OCI-LY1 (cell line): ENCODE data around the gene LIPH.

Source experiments
- H2AFZ ChIP-seq: fragments of 200-600 bp; sonication (generic), shearing (Covaris generic); 2 replicates; pipeline ENCODE4 v1.6.0; 2014; ENCODE audit warnings: antibody characterized with exemption, mild to moderate bottlenecking, low read length
- H3F3A ChIP-seq: fragments of 200-600 bp; sonication (generic), shearing (Covaris generic); 2 replicates; pipeline ENCODE4 v1.6.0; 2014; ENCODE audit warnings: mild to moderate bottlenecking, antibody characterized with exemption, low read length, moderate library complexity; ENCODE audit not compliant: insufficient read depth
- H3K27ac ChIP-seq: fragments of 200-600 bp; sonication (generic); 2 replicates; pipeline ENCODE4 v1.5.1; 2014; ENCODE audit warnings: low read length, mixed run types, mild to moderate bottlenecking, low read depth; ENCODE audit not compliant: poor library complexity, severe bottlenecking
- H3K27me3 ChIP-seq: fragments of 200-600 bp; sonication (generic); 2 replicates; pipeline ENCODE4 v1.6.0; 2014; ENCODE audit warnings: antibody characterized with exemption, mild to moderate bottlenecking, low read length, moderate library complexity; ENCODE audit not compliant: insufficient read depth
- H3K36me3 ChIP-seq: fragments of 200-600 bp; sonication (generic); 2 replicates; pipeline ENCODE4 v1.6.1; 2014; ENCODE audit warnings: mild to moderate bottlenecking, antibody characterized with exemption, low read length, moderate library complexity, mixed read lengths; ENCODE audit not compliant: insufficient read depth
- H3K4me1 ChIP-seq: fragments of 200-600 bp; sonication (generic); 2 replicates; pipeline ENCODE4 v1.5.1; 2014; ENCODE audit warnings: mild to moderate bottlenecking, low read length, moderate library complexity; ENCODE audit not compliant: insufficient read depth, severe bottlenecking
- H3K4me2 ChIP-seq: fragments of 200-600 bp; sonication (generic), shearing (Covaris generic); 2 replicates; pipeline ENCODE4 v1.6.1; 2014; ENCODE audit warnings: low read length
- H3K4me3 ChIP-seq: fragments of 200-600 bp; sonication (generic); 2 replicates; pipeline ENCODE4 v1.5.1; 2014; ENCODE audit warnings: low read length, low read depth, mild to moderate bottlenecking, mixed read lengths; ENCODE audit not compliant: poor library complexity, severe bottlenecking
- H3K79me2 ChIP-seq: fragments of 200-600 bp; shearing (Covaris generic); 2 replicates; pipeline ENCODE4 v1.6.1; 2016; ENCODE audit warnings: mixed run types, low read length, mixed read lengths; ENCODE audit not compliant: insufficient read depth
- H3K9ac ChIP-seq: fragments of 200-600 bp; sonication (generic), shearing (Covaris generic); 2 replicates; pipeline ENCODE4 v1.6.1; 2014; ENCODE audit warnings: mild to moderate bottlenecking, low read length, mixed read lengths
- H3K9me2 ChIP-seq: fragments of 200-600 bp; sonication (generic), shearing (Covaris generic); 2 replicates; pipeline ENCODE4 v1.6.1; 2014; ENCODE audit warnings: low read depth, mild to moderate bottlenecking, low read length, mixed read lengths
- H3K9me3 ChIP-seq: fragments of 200-600 bp; shearing (Covaris generic); 2 replicates; pipeline ENCODE4 v1.6.1; 2014; ENCODE audit warnings: low read length, mixed read lengths
- H4K20me1 ChIP-seq: fragments of 200-600 bp; sonication (generic), shearing (Covaris generic); 2 replicates; pipeline ENCODE4 v1.6.0; 2016; ENCODE audit warnings: mild to moderate bottlenecking, low read length; ENCODE audit not compliant: insufficient read depth
- EZH2 ChIP-seq: fragments of 200-600 bp; sonication (generic), shearing (Covaris generic); IDR thresholded peaks from 2 replicates; pipeline ENCODE4 v1.8.0; 2017; ENCODE audit warnings: borderline replicate concordance, mixed run types, mild to moderate bottlenecking, antibody characterized with exemption, low read length, moderate library complexity, mixed read lengths
- TF ChIP-seq, protein P1 (sequence below): fragments of 200-600 bp; sonication (generic), shearing (Covaris generic); IDR thresholded peaks from 2 replicates; pipeline ENCODE4 v1.5.1; 2017; ENCODE audit warnings: mild to moderate bottlenecking, antibody characterized with exemption, low read length, moderate library complexity, mixed read lengths

The LIPH gene

GRCh38 chr3:185486394-185486793 lies 66.0 kb downstream of the LIPH start:
- H3K4me2 ChIP-seq: no peak overlapping the region
- H3K9ac ChIP-seq: no peak overlapping the region
- peaks cover 20% of the 10 kb centered on the region; the same call in 1 of the 2 replicates for H3K36me3 ChIP-seq
- H4K20me1 ChIP-seq: no peaks in the 10 kb centered on the region
- H3K4me3 ChIP-seq: no peak overlapping the region
- H3K9me3 ChIP-seq: no peaks in the 10 kb centered on the region
- no peaks in the 10 kb centered on the region for H3K27me3 ChIP-seq
- no peaks in the 10 kb centered on the region for H3F3A ChIP-seq
- no peaks in the 10 kb centered on the region for H3K4me1 ChIP-seq
- no peaks in the 10 kb centered on the region for H3K79me2 ChIP-seq
- no peak overlapping the region for H2AFZ ChIP-seq
- H3K9me2 ChIP-seq: no peaks in the 10 kb centered on the region
- no peak overlapping the region for H3K27ac ChIP-seq
- TF ChIP-seq, protein P1, sequence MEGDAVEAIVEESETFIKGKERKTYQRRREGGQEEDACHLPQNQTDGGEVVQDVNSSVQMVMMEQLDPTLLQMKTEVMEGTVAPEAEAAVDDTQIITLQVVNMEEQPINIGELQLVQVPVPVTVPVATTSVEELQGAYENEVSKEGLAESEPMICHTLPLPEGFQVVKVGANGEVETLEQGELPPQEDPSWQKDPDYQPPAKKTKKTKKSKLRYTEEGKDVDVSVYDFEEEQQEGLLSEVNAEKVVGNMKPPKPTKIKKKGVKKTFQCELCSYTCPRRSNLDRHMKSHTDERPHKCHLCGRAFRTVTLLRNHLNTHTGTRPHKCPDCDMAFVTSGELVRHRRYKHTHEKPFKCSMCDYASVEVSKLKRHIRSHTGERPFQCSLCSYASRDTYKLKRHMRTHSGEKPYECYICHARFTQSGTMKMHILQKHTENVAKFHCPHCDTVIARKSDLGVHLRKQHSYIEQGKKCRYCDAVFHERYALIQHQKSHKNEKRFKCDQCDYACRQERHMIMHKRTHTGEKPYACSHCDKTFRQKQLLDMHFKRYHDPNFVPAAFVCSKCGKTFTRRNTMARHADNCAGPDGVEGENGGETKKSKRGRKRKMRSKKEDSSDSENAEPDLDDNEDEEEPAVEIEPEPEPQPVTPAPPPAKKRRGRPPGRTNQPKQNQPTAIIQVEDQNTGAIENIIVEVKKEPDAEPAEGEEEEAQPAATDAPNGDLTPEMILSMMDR: no peak
- no peak for TF ChIP-seq EZH2

- TF ChIP-seq, protein P1: no peak
- TF ChIP-seq EZH2: no peak
- Histone ChIP-seq H3K36me3 (peaks cover under 1% of the 10 kb centered on the region; the same call in 1 of the 2 replicates), H3K9me2 (no peaks in the 10 kb centered on the region), H3K79me2 (no peaks in the 10 kb centered on the region), H3K9me3 (no peaks in the 10 kb centered on the region), H3K4me1 (no peaks in the 10 kb centered on the region), H3K27ac (no peak overlapping the region), H3K9ac (no peak overlapping the region), H2AFZ (no peak overlapping the region), H3K27me3 (no peaks in the 10 kb centered on the region), H3K4me3 (no peak overlapping the region), H3F3A (no peaks in the 10 kb centered on the region), H3K4me2 (no peak overlapping the region), H4K20me1 (no peaks in the 10 kb centered on the region)
Measured at GRCh38 chr3:185484296-185484695, 68.1 kb downstream of the LIPH start.

DNA sequence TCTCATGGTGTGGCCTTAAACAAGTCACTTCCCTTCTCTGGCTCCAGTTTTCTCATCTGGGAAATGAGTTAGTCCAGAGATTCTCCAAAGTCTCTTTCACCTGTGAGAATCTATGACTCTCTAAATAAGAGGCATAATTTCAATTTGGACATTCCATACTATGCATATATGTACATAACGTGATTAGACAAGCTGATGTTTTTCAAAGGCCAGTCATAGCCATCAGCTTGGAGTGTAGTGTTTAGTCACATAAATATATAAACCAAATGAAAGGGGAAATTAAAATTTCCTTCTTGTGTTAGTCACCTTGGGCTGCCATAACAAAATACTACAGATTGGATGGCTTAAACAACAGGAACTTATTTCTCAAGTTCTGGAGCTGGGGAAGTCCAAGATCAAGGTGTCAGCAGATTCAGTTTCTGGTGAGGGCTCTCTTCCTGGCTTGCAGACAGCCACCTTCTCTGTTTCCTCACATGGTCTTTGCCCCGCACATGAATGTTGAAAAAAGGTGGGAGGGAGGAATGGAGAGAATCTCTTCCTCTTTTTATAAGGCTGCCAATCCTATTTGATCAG lies 72.9 kb downstream of the LIPH start:
- Histone ChIP-seq H4K20me1 (no peaks in the 10 kb centered on the region), H3K9ac (no peak overlapping the region), H3K27ac (no peak overlapping the region), H3F3A (no peaks in the 10 kb centered on the region), H2AFZ (no peak overlapping the region), H3K36me3 (no peaks in the 10 kb centered on the region), H3K4me3 (no peak overlapping the region), H3K9me3 (no peaks in the 10 kb centered on the region), H3K27me3 (no peaks in the 10 kb centered on the region), H3K79me2 (no peaks in the 10 kb centered on the region), H3K4me1 (no peaks in the 10 kb centered on the region), H3K9me2 (no peaks in the 10 kb centered on the region), H3K4me2 (no peak overlapping the region)
- TF ChIP-seq EZH2: no peak
- TF ChIP-seq, protein P1: no peak
